Gastrocnemius medialis (tissue), 4 donors: ENCODE data around the gene CCDC85C.

ENCODE experiments used
- POLR2A ChIP-seq, 2 donors: fragments of 450-650 bp; IDR thresholded peaks; one replicate each; pipeline ENCODE4 v1.6.1; 2017; ENCODE audit warnings: antibody characterized with exemption in 2 of 2, mild to moderate bottlenecking in 2 of 2, moderate library complexity in 2 of 2
- TF ChIP-seq, protein P1 (sequence below), 5 experiments: fragments of 450-650 bp in 3 of 5; fragments of 200-600 bp in 2 of 5; sonication (generic) in 2 of 5; IDR thresholded peaks in 4 of 5; conservative IDR thresholded peaks in 1 of 5; 1 replicate in 4 of 5; 2 replicates in 1 of 5; pipeline ENCODE4 v1.5.1; 2016 to 2019; ENCODE audit warnings: antibody characterized with exemption in 5 of 5, mild to moderate bottlenecking in 3 of 5, moderate library complexity in 3 of 5

DNA sequence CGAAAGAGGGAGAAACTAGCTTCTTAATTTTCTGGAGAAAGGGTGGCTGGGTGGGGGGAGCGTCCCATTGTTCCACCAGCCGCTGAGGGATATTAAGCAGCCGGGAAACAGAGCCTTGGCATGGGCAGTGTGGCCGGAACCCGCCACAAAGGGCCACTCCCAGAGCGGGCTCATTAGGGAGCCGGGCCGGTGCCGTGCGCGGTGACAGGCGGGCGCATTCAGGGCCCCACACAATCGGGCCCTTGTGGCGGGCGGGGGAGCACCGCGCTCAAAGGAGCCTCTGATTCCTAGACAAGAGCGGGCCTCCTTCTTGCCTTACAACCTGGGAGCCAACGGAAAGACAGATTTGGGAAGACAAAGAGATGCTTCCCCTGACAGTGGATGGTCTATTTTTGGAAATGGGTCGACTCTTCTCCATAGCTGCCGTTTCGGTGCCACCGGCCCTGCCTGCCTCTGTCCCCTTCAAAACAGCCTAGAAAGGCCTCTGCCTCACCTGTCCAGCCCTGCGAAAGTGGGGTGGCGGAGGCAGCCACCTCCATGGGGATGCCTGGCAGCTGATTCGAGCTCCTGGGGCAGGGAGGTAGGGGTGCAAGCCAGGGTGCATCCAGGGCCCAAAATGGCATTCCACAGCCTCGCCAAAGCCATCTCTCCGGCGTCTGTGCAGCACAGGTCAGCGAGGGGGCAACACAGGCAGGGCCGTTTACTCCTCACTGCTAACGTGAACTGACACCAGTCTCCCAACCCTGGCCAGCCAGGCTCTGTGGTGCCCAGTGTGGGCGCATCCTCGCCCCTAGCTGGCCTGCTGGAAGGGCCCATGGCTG lies 10.9 kb downstream of the CCDC85C start:
- TF ChIP-seq, protein P1, sequence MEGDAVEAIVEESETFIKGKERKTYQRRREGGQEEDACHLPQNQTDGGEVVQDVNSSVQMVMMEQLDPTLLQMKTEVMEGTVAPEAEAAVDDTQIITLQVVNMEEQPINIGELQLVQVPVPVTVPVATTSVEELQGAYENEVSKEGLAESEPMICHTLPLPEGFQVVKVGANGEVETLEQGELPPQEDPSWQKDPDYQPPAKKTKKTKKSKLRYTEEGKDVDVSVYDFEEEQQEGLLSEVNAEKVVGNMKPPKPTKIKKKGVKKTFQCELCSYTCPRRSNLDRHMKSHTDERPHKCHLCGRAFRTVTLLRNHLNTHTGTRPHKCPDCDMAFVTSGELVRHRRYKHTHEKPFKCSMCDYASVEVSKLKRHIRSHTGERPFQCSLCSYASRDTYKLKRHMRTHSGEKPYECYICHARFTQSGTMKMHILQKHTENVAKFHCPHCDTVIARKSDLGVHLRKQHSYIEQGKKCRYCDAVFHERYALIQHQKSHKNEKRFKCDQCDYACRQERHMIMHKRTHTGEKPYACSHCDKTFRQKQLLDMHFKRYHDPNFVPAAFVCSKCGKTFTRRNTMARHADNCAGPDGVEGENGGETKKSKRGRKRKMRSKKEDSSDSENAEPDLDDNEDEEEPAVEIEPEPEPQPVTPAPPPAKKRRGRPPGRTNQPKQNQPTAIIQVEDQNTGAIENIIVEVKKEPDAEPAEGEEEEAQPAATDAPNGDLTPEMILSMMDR (IDR thresholded peaks at IDR 0.05 in 4 of 5, conservative IDR thresholded peaks at IDR 0.05 in 1 of 5) = no peak
- TF ChIP-seq POLR2A (IDR thresholded peaks at IDR 0.05) = no peak
